ENCODE data around the gene GUCD1.

GRCh38 chr22:24567668-24568067 is 12.7 kb upstream of the GUCD1 start:
- TF ChIP-seq CTCF (IDR thresholded peaks at IDR 0.05) (no peak), POLR2A (IDR thresholded peaks at IDR 0.05) (no peak)

Data from adrenal gland (tissue), 5 donors.